ENCODE measurements around the gene HCAR1.
A peak's percentile ranks its signal among the peaks of the same experiment; 100 is the strongest.
"Not testable (repeated sequence)": the region's sequence is repeated elsewhere in the genome, so short reads cannot be mapped to it uniquely, and the experiment has no call there.

Gene HCAR1

GRCh38 chr12:122721057-122721545 lies 9.5 kb downstream of the HCAR1 start:
- no peak for TF ChIP-seq CTCF (conservative IDR thresholded peaks at IDR 0.05; ENCODE audit: control insufficient read depth, insufficient read depth, low read depth, low read length)
- DNase-seq (ENCODE audit: low read depth), result no peak
- H3K4me3 ChIP-seq (ENCODE audit: control insufficient read depth, low read depth, low read length), result no peak overlapping the region

GRCh38 chr12:122716658-122717057 lies 14.0 kb downstream of the HCAR1 start, which contains the start of gene HCAR3:
Gene HCAR3 (minus strand): TSS chr12:122716811. CDS start chr12:122716737, 74 bp downstream.
- not testable (repeated sequence) for H3K4me3 ChIP-seq (ENCODE audit: control insufficient read depth, low read depth, low read length); DNase-seq (ENCODE audit: low read depth)

GRCh38 chr12:122715211-122715610 lies 15.4 kb downstream of the HCAR1 start:
- peak; percentile 34 for DNase-seq (ENCODE audit: low read depth)

GRCh38 chr12:122713491-122714188 lies 17.0 kb downstream of the HCAR1 start:
- not testable (repeated sequence) for DNase-seq (ENCODE audit: low read depth); H3K4me3 ChIP-seq (ENCODE audit: control insufficient read depth, low read depth, low read length)

More at GRCh38 chr12:122715211-122715610, 15.4 kb downstream of the HCAR1 start:
- not testable (repeated sequence) for H3K4me3 ChIP-seq (ENCODE audit: control insufficient read depth, low read depth, low read length)

GRCh38 chr12:122711266-122711665 lies 19.4 kb downstream of the HCAR1 start:
- not testable (repeated sequence) for H3K4me3 ChIP-seq (ENCODE audit: control insufficient read depth, low read depth, low read length)

GRCh38 chr12:122710341-122710740 lies 20.3 kb downstream of the HCAR1 start:
- not testable (repeated sequence) for DNase-seq (ENCODE audit: low read depth); H3K4me3 ChIP-seq (ENCODE audit: control insufficient read depth, low read depth, low read length)

More at GRCh38 chr12:122711266-122711665, 19.4 kb downstream of the HCAR1 start:
- not testable (repeated sequence) for DNase-seq (ENCODE audit: low read depth)

GRCh38 chr12:122709287-122709686 lies 21.4 kb downstream of the HCAR1 start:
- not testable (repeated sequence) for DNase-seq (ENCODE audit: low read depth); H3K4me3 ChIP-seq (ENCODE audit: control insufficient read depth, low read depth, low read length)

GRCh38 chr12:122703841-122704240 lies 26.8 kb downstream of the HCAR1 start:
- DNase-seq (ENCODE audit: low read depth); H3K4me3 ChIP-seq (ENCODE audit: control insufficient read depth, low read depth, low read length): not testable (repeated sequence)

GRCh38 chr12:122702890-122703611 lies 27.6 kb downstream of the HCAR1 start, which contains the start of gene HCAR2:
Gene HCAR2 (minus strand): TSS chr12:122703357. CDS start chr12:122703283, 74 bp downstream.
- not testable (repeated sequence) for H3K4me3 ChIP-seq (ENCODE audit: control insufficient read depth, low read depth, low read length)
- DNase-seq (ENCODE audit: low read depth), result peak; percentile 31

GRCh38 chr12:122701481-122701880 lies 29.2 kb downstream of the HCAR1 start:
- not testable (repeated sequence) for H3K4me3 ChIP-seq (ENCODE audit: control insufficient read depth, low read depth, low read length); DNase-seq (ENCODE audit: low read depth)

GRCh38 chr12:122700038-122700710 lies 30.5 kb downstream of the HCAR1 start:
- not testable (repeated sequence) for H3K4me3 ChIP-seq (ENCODE audit: control insufficient read depth, low read depth, low read length); DNase-seq (ENCODE audit: low read depth)

GRCh38 chr12:122696922-122697321 lies 33.7 kb downstream of the HCAR1 start:
- DNase-seq (ENCODE audit: low read depth); H3K4me3 ChIP-seq (ENCODE audit: control insufficient read depth, low read depth, low read length): not testable (repeated sequence)
